IMR-90 (cell line): ENCODE data around the gene CAMLG. TPM values are rescaled to one million over a fixed set of nuclear protein-coding genes. Genes with fewer than 3 reads are reported as not detected.

Experiments used
- ATAC-seq: fragments of 200-7000 bp; cut with Tn5 transposase; 2 replicates; pipeline ENCODE4 v1.9.1; 2020; ENCODE audit warnings: low read depth, mild to moderate bottlenecking, moderate library complexity
- BruUV-seq: library from RNA; stranded (reverse); fragments of 400-500 nt; replicated peaks from 2 replicates; lab custom pipeline; 2021; lab: Mats Ljungman, UMichigan
- CTCF ChIA-PET: fragments of 300-600 bp; formaldehyde crosslinking; extraction: SDS; loops from one replicate; lab custom pipeline; 2021; ENCODE audit warnings: antibody characterized with exemption; lab: Yijun Ruan, JAX
- POLR2A ChIA-PET: fragments of 300-600 bp; sonication (Branson Sonifier 250); formaldehyde crosslinking; loops from one replicate; lab custom pipeline; 2022; ENCODE audit warnings: antibody characterized with exemption; ENCODE audit not compliant: unreplicated experiment; lab: Charles Lee
- DNase-seq: peaks from one replicate; pipeline ENCODE4 v3.0.0; 2013
- H2AFZ ChIP-seq: replicated peaks from 2 replicates; pipeline ENCODE3; 2013; ENCODE audit warnings: low read length, mild to moderate bottlenecking; ENCODE audit not compliant: poor library complexity
- H2AK5ac ChIP-seq: 2 replicates; pipeline ENCODE4 v1.6.1; 2013; ENCODE audit warnings: low read depth, low read length, inconsistent platforms
- H2AK9ac ChIP-seq: replicated peaks from 2 replicates; pipeline ENCODE3; 2013; ENCODE audit warnings: mild to moderate bottlenecking, low read depth, low read length, moderate library complexity; ENCODE audit not compliant: poor library complexity
- H2BK120ac ChIP-seq: 2 replicates; pipeline ENCODE4 v1.6.1; 2013; ENCODE audit warnings: low read depth, low read length, inconsistent platforms
- H2BK15ac ChIP-seq: 3 replicates; pipeline ENCODE4 v1.6.1; 2013; ENCODE audit warnings: low read depth, low read length, inconsistent platforms
- H2BK20ac ChIP-seq: 2 replicates; pipeline ENCODE4 v1.6.1; 2013; ENCODE audit warnings: low read depth, mild to moderate bottlenecking, inconsistent platforms, low read length, moderate library complexity
- H2BK5ac ChIP-seq: 2 replicates; pipeline ENCODE4 v1.6.1; 2013; ENCODE audit warnings: mild to moderate bottlenecking, low read depth, low read length, inconsistent platforms; ENCODE audit not compliant: poor library complexity, severe bottlenecking
- H3K14ac ChIP-seq: replicated peaks from 2 replicates; pipeline ENCODE4 v1.6.1; 2013; ENCODE audit warnings: low read depth, low read length, inconsistent platforms
- H3K18ac ChIP-seq: 2 replicates; pipeline ENCODE4 v1.6.1; 2013; ENCODE audit warnings: low read depth, low read length, control low read depth
- H3K23ac ChIP-seq: 2 replicates; pipeline ENCODE4 v1.6.1; 2013; ENCODE audit warnings: low read depth, low read length, inconsistent platforms
- H3K27ac ChIP-seq: 2 replicates; pipeline ENCODE4 v1.5.1; 2013; ENCODE audit warnings: mild to moderate bottlenecking, control low read depth, low read length; ENCODE audit not compliant: insufficient read depth
- H3K27me3 ChIP-seq: 2 replicates; pipeline ENCODE4 v1.6.1; 2013; ENCODE audit warnings: low read length; ENCODE audit not compliant: control insufficient read depth, insufficient read depth
- H3K36me3 ChIP-seq: 2 replicates; pipeline ENCODE4 v1.6.1; 2013; ENCODE audit warnings: low read length, mixed read lengths; ENCODE audit not compliant: control insufficient read depth, insufficient read depth
- H3K4ac ChIP-seq: 2 replicates; pipeline ENCODE4 v1.6.1; 2013; ENCODE audit warnings: low read depth, low read length, inconsistent platforms
- H3K4me1 ChIP-seq: 2 replicates; pipeline ENCODE4 v1.6.1; 2013; ENCODE audit warnings: low read length, mixed read lengths; ENCODE audit not compliant: control insufficient read depth, insufficient read depth
- H3K4me2 ChIP-seq: 2 replicates; pipeline ENCODE4 v1.6.1; 2013; ENCODE audit warnings: low read depth, mild to moderate bottlenecking, control low read depth, low read length, moderate library complexity
- H3K4me3 ChIP-seq: 2 replicates; pipeline ENCODE4 v1.5.1; 2013; ENCODE audit warnings: low read depth, mild to moderate bottlenecking, control low read depth, low read length, moderate library complexity; ENCODE audit not compliant: insufficient read depth
- H3K56ac ChIP-seq: 2 replicates; pipeline ENCODE4 v1.6.1; 2013; ENCODE audit warnings: low read length, inconsistent platforms; ENCODE audit not compliant: insufficient read depth; ENCODE audit errors: extremely low read depth
- H3K79me1 ChIP-seq, 2 experiments: 2 replicates each; pipeline ENCODE4 v1.6.1; 2013; ENCODE audit warnings: low read length in 2 of 2, inconsistent platforms in 1 of 2, low read depth in 1 of 2
- H3K9ac ChIP-seq: 2 replicates; pipeline ENCODE4 v1.6.1; 2013; ENCODE audit warnings: low read depth, low read length, control low read depth
- H3K9me1 ChIP-seq: 2 replicates; pipeline ENCODE4 v1.6.1; 2013; ENCODE audit warnings: low read length, inconsistent platforms; ENCODE audit not compliant: insufficient read depth
- H3K9me3 ChIP-seq: 2 replicates; pipeline ENCODE4 v1.6.1; 2013; ENCODE audit warnings: low read length; ENCODE audit not compliant: control insufficient read depth, insufficient read depth
- H4K20me1 ChIP-seq: 2 replicates; pipeline ENCODE4 v1.6.1; 2013; ENCODE audit warnings: low read length, inconsistent platforms; ENCODE audit not compliant: insufficient read depth
- H4K5ac ChIP-seq: 2 replicates; pipeline ENCODE4 v1.6.1; 2013; ENCODE audit warnings: mild to moderate bottlenecking, low read depth, low read length, control low read depth
- H4K8ac ChIP-seq, 2 experiments: 2 replicates each; pipeline ENCODE4 v1.6.1; 2013; ENCODE audit warnings: low read depth in 2 of 2, low read length in 2 of 2, control low read depth in 1 of 2, inconsistent platforms in 1 of 2
- H4K91ac ChIP-seq: 2 replicates; pipeline ENCODE4 v1.6.1; 2013; ENCODE audit warnings: low read depth, low read length, inconsistent platforms; ENCODE audit not compliant: insufficient read depth
- BHLHE40 ChIP-seq: fragments of 150-350 bp; IDR thresholded peaks from 2 replicates; pipeline ENCODE4 v1.6.1; 2016; ENCODE audit warnings: mild to moderate bottlenecking, low read depth, low read length
- CTCF ChIP-seq: conservative IDR thresholded peaks from 2 replicates; pipeline ENCODE4 v1.5.1; 2012; ENCODE audit warnings: mild to moderate bottlenecking, low read depth, low read length, improper control_type of control experiment
- RCOR1 ChIP-seq: IDR thresholded peaks from 2 replicates; pipeline ENCODE4 v1.6.1; 2012; ENCODE audit warnings: mild to moderate bottlenecking, low read length, improper control_type of control experiment; ENCODE audit not compliant: insufficient replicate concordance
- WGBS, 2 experiments: methylation state at CpG; one replicate each; pipeline versions ENCODE4 v1.1.5 to v1.1.7; 2013; ENCODE audit warnings: missing lambda C conversion rate in 2 of 2; ENCODE audit not compliant: insufficient read length in 1 of 2; ENCODE audit errors: extremely low coverage in 2 of 2; 5-methylcytosine and 5-hydroxymethylcytosine counted together
- dilution Hi-C: fragments of 300-500 bp; cut with HindIII; formaldehyde crosslinking; loops from one replicate; pipeline ENCODE4 v1.14.3; 2018; ENCODE audit warnings: low sequenced_read_pairs; ENCODE audit not compliant: unreplicated experiment
- in situ Hi-C: fragments of 300-500 bp; cut with MboI; formaldehyde crosslinking; loops from 3 replicates; pipeline ENCODE4 v1.14.3; 2019; ENCODE audit warnings: low sequenced_read_pairs, inconsistent platforms, mixed read lengths
- intact Hi-C: fragments of 100-400 bp; cut with micrococcal nuclease; formaldehyde crosslinking; loops from 2 replicates; pipeline ENCODE4 v1.10.0; 2022
- polyA plus RNA-seq, 3 experiments: library from polyadenylated mRNA; depleted of rRNA; stranded (reverse); fragments of >200 nt; gene quantifications; 2 replicates each; pipeline ENCODE4 v1.2.3, GENCODE V29; 2012; ENCODE audit warnings: low replicate concordance in 1 of 3
- total RNA-seq: library from RNA; depleted of rRNA; stranded (reverse); fragments of >200 nt; gene quantifications from 2 replicates; pipeline ENCODE4 v1.2.3, GENCODE V29; 2012

CAMLG gene
- total and polyA plus RNA-seq, 2 of the 4 experiments (the other 2 are of a cell fraction): 11.9 to 13.1 TPM

- dilution Hi-C loops (no loop called here), in situ Hi-C loops (no loop called here), intact Hi-C loops (no loop called here)
- H2AK5ac ChIP-seq: no peak overlapping the region; the same call in 1 of the 2 replicates
- H3K79me1 ChIP-seq: peaks cover 3 to 21% of the 10 kb centered on the region in 2 experiments
- TF ChIP-seq RCOR1: peak; percentile 6
- no peak for TF ChIP-seq CTCF
- no peak for TF ChIP-seq BHLHE40
- CTCF ChIA-PET: interaction anchor here (0.6 to 1.5 kb wide), 3 partner anchors 9 to 47 kb away, joined by 3 to 8 read pairs (median 3); partner anchors contain the start of gene CAMLG
- H2BK120ac ChIP-seq: peak overlapping the region; percentile 61; the same call in 1 of the 2 replicates
- H3K4ac ChIP-seq: peak overlapping the region; percentile 86
- H3K14ac ChIP-seq: peak overlapping the region; percentile 83
- ATAC-seq: peak; percentile 56
- peak overlapping the region; percentile 48 for H4K5ac ChIP-seq
- H2AFZ ChIP-seq: peak overlapping the region; percentile 99
- BruUV-seq: no TSS peak
- POLR2A ChIA-PET: no interaction called here
- peak overlapping the region; percentile 55; the same call in 1 of the 3 replicates for H2BK15ac ChIP-seq
- peak overlapping the region; percentile 74 for H4K91ac ChIP-seq
- peak overlapping the region; percentile 29 to 96 for H4K8ac ChIP-seq
- peak overlapping the region; percentile 59 for H2AK9ac ChIP-seq
- peak overlapping the region; percentile 53; the same call in 1 of the 2 replicates for H2BK20ac ChIP-seq
- peak overlapping the region; percentile 27 for H2BK5ac ChIP-seq
- peak overlapping the region; percentile 87; the same call in 1 of the 2 replicates for H3K23ac ChIP-seq
- H4K20me1 ChIP-seq: peaks cover 22% of the 10 kb centered on the region
- H3K18ac ChIP-seq: no peak overlapping the region
- no peak for DNase-seq
- peak overlapping the region; percentile 96 for H3K4me3 ChIP-seq
- peak overlapping the region; percentile 6; the same call in 1 of the 2 replicates for H3K27ac ChIP-seq
- 0 out of 2 replicates have a peak overlapping the region, but pooled peaks have one; percentile 68 for H3K56ac ChIP-seq
- no peaks in the 10 kb centered on the region for H3K9me1 ChIP-seq
- H3K36me3 ChIP-seq: no peaks in the 10 kb centered on the region
- H3K4me2 ChIP-seq: peak overlapping the region; percentile 93
- peak overlapping the region; percentile 47 for H3K9ac ChIP-seq
- no CpG with 5 or more reads among the region's 9 CpGs for WGBS, 2 experiments
- no peaks in the 10 kb centered on the region for H3K27me3 ChIP-seq
- H3K4me1 ChIP-seq: no peaks in the 10 kb centered on the region
- H3K9me3 ChIP-seq: no peaks in the 10 kb centered on the region
Measured at GRCh38 chr5:134758176-134758503, 19.8 kb downstream of the CAMLG start.
